Endothelial cell of umbilical vein (primary cell): Measurements from ENCODE around the gene GBP7. TPM values are rescaled to one million over a fixed set of nuclear protein-coding genes. Genes with fewer than 3 reads are reported as not detected.

Source experiments
- BruUV-seq: library from RNA; stranded (reverse); fragments of 400-500 nt; replicated peaks from 2 replicates; lab custom pipeline; 2021; lab: Mats Ljungman, UMichigan
- CTCF ChIA-PET: fragments of 300-600, 350-600 bp; sonication (Branson Sonifier 250); formaldehyde crosslinking; loops from one replicate; lab custom pipeline; 2021; ENCODE audit warnings: antibody characterized with exemption, inconsistent platforms; lab: Charles Lee
- POLR2A ChIA-PET: fragments of 300-600, 350-600 bp; sonication (Branson Sonifier 250); formaldehyde crosslinking; loops from one replicate; lab custom pipeline; 2021; ENCODE audit warnings: antibody characterized with exemption, inconsistent platforms; lab: Charles Lee
- DNase-seq: peaks from one replicate; pipeline ENCODE4 v3.0.0-alpha.2; 2011; ENCODE audit warnings: low read depth, low spot score
- FAIRE-seq: peaks from 2 replicates; lab custom pipeline; 2011; peaks lifted over from hg19 to GRCh38; lab: Jason Lieb, UNC
- H2AFZ ChIP-seq: 2 replicates; pipeline ENCODE4 v1.6.0; 2012; ENCODE audit warnings: low read depth, low read length, control low read depth, inconsistent platforms
- H3K27ac ChIP-seq: 2 replicates; pipeline ENCODE4 v1.5.1; 2011; ENCODE audit warnings: low read depth, mild to moderate bottlenecking, control low read depth, low read length, moderate library complexity; ENCODE audit not compliant: insufficient read depth
- H3K27me3 ChIP-seq, 2 experiments: 2 replicates each; pipeline versions ENCODE4 v1.6.0 to v1.6.1; 2011; ENCODE audit warnings: low read length in 2 of 2, mixed read lengths in 1 of 2; ENCODE audit not compliant: control insufficient read depth in 2 of 2, insufficient read depth in 2 of 2
- H3K36me3 ChIP-seq, 2 experiments: 2 replicates in 1 of 2; 3 replicates in 1 of 2; pipeline ENCODE4 v1.5.1; 2011; ENCODE audit warnings: low read length in 2 of 2, mild to moderate bottlenecking in 1 of 2, moderate library complexity in 1 of 2; ENCODE audit not compliant: control insufficient read depth in 2 of 2, insufficient read depth in 2 of 2; ENCODE audit errors: extremely low read depth in 1 of 2
- H3K4me1 ChIP-seq: 3 replicates; pipeline ENCODE4 v1.5.1; 2011; ENCODE audit warnings: mild to moderate bottlenecking, low read length; ENCODE audit not compliant: control insufficient read depth, insufficient read depth; ENCODE audit errors: extremely low read depth
- H3K4me2 ChIP-seq: 2 replicates; pipeline ENCODE4 v1.6.1; 2011; ENCODE audit warnings: low read length, control low read depth, mixed read lengths; ENCODE audit not compliant: insufficient read depth
- H3K4me3 ChIP-seq, 3 experiments: fragments of 200-600 bp in 1 of 3; sonication (generic), shearing (Covaris generic) in 1 of 3; replicated peaks in 1 of 3; 2 replicates each; pipeline ENCODE4 v1.5.1; 2011 to 2016; ENCODE audit warnings: control low read depth in 3 of 3, low read length in 3 of 3, mild to moderate bottlenecking in 2 of 3, inconsistent platforms in 1 of 3, low read depth in 1 of 3, moderate library complexity in 1 of 3; ENCODE audit not compliant: insufficient read depth in 1 of 3
- H3K79me2 ChIP-seq: 2 replicates; pipeline ENCODE4 v1.6.0; 2012; ENCODE audit warnings: low read length, inconsistent platforms; ENCODE audit not compliant: control insufficient read depth, insufficient read depth
- H3K9ac ChIP-seq: replicated peaks from 2 replicates; pipeline ENCODE3; 2011; ENCODE audit warnings: low read length, control low read depth; ENCODE audit not compliant: insufficient read depth; ENCODE audit errors: extremely low read depth
- H3K9me1 ChIP-seq: replicated peaks from 3 replicates; pipeline ENCODE4 v1.6.0; 2011; ENCODE audit warnings: mild to moderate bottlenecking, low read length; ENCODE audit not compliant: control insufficient read depth, insufficient read depth; ENCODE audit errors: extremely low read depth
- H3K9me3 ChIP-seq: replicated peaks from 2 replicates; pipeline ENCODE4 v1.5.1; 2012; ENCODE audit warnings: low read length, inconsistent platforms; ENCODE audit not compliant: control insufficient read depth, insufficient read depth
- H4K20me1 ChIP-seq: replicated peaks from 2 replicates; pipeline ENCODE3; 2011; ENCODE audit warnings: mild to moderate bottlenecking, low read length; ENCODE audit not compliant: control insufficient read depth, insufficient read depth; ENCODE audit errors: extremely low read depth
- CTCF ChIP-seq, 2 donors: IDR thresholded peaks; 1 replicate in 1 of 2; 2 replicates in 1 of 2; pipeline ENCODE4 v1.5.1; 2011; ENCODE audit warnings: low read length in 2 of 2, mild to moderate bottlenecking in 2 of 2, moderate library complexity in 2 of 2, control low read depth in 1 of 2, inconsistent platforms in 1 of 2, low read depth in 1 of 2; ENCODE audit not compliant: insufficient read depth in 1 of 2; ENCODE audit errors: extremely low read depth in 1 of 2
- EZH2 ChIP-seq: IDR thresholded peaks from 2 replicates; pipeline ENCODE4 v1.6.1; 2012; ENCODE audit warnings: borderline replicate concordance, low read depth, mild to moderate bottlenecking, moderate library complexity, low read length, inconsistent platforms; ENCODE audit not compliant: severe bottlenecking
- FOS ChIP-seq: IDR thresholded peaks from 2 replicates; pipeline ENCODE4 v1.6.1; 2011; ENCODE audit warnings: mild to moderate bottlenecking, low read length, moderate library complexity, borderline replicate concordance; ENCODE audit not compliant: insufficient read depth
- GATA2 ChIP-seq: IDR thresholded peaks from 2 replicates; pipeline ENCODE4 v1.7.0; 2011; ENCODE audit warnings: low read depth, mild to moderate bottlenecking, moderate library complexity, mixed read lengths, low read length; ENCODE audit not compliant: insufficient read length, insufficient read depth
- JUN ChIP-seq: IDR thresholded peaks from 2 replicates; pipeline ENCODE4 v1.6.1; 2011; ENCODE audit warnings: borderline replicate concordance, low read depth; ENCODE audit not compliant: insufficient read length, insufficient read depth
- MAX ChIP-seq: IDR thresholded peaks from 2 replicates; pipeline ENCODE4 v1.6.1; 2011; ENCODE audit not compliant: insufficient read depth, insufficient read length
- MYC ChIP-seq: IDR thresholded peaks from one replicate; pipeline ENCODE4 v1.6.1; 2011; ENCODE audit warnings: mild to moderate bottlenecking, low read depth, low read length
- POLR2A ChIP-seq: IDR thresholded peaks from 2 replicates; pipeline ENCODE4 v1.6.1; 2012; ENCODE audit warnings: low read depth, mild to moderate bottlenecking, control low read depth, low read length
- POLR2AphosphoS5 ChIP-seq: IDR thresholded peaks from 2 replicates; pipeline ENCODE4 v1.6.1; 2012; ENCODE audit warnings: low read depth, mild to moderate bottlenecking, control low read depth, low read length, moderate library complexity; ENCODE audit not compliant: insufficient read depth
- dilution Hi-C: fragments of 300-500 bp; cut with MboI; formaldehyde crosslinking; loops from one replicate; pipeline ENCODE4 v1.15.0; 2019; ENCODE audit warnings: low sequenced_read_pairs; ENCODE audit not compliant: extremely low pct_ligation_motif_present
- intact Hi-C: fragments of 100-400 bp; cut with micrococcal nuclease; formaldehyde crosslinking; loops from one replicate; pipeline ENCODE4 v1.10.0; 2022
- polyA plus RNA-seq, 4 experiments: library from polyadenylated mRNA; depleted of rRNA in 3 of 4; stranded (reverse) in 3 of 4; unstranded in 1 of 4; fragments of >200 nt; gene quantifications; 2 replicates each; pipeline versions ENCODE4 v1.2.1 to v1.2.3, GENCODE V29; 2011 to 2012; ENCODE audit warnings: missing spikeins in 1 of 4
- total RNA-seq: library from RNA; stranded (reverse); gene quantifications from 2 replicates; pipeline ENCODE4 v1.2.3, GENCODE V29; 2021

Gene GBP7
- total and polyA plus RNA-seq, 2 donors (not counting 3 experiments of a cell fraction or from before 2014, with no cell fraction given), result not detected

GRCh38 chr1:89169166-89169565 is 6.6 kb downstream of the GBP7 start:
- Histone ChIP-seq H3K9ac (no peak overlapping the region), H3K79me2 (no peaks in the 10 kb centered on the region), H3K4me1 (no peaks in the 10 kb centered on the region), H3K36me3 (no peaks in the 10 kb centered on the region), H3K9me3 (no peaks in the 10 kb centered on the region), H3K4me2 (no peak overlapping the region), H3K9me1 (no peaks in the 10 kb centered on the region), H3K27ac (no peak overlapping the region), H3K27me3 (no peaks in the 10 kb centered on the region), H4K20me1 (no peaks in the 10 kb centered on the region), H2AFZ (no peak overlapping the region), H3K4me3 (no peak overlapping the region)
- intact Hi-C loops (no loop called here), dilution Hi-C loops (no loop called here)
- CTCF ChIA-PET, result no interaction called here
- TF ChIP-seq MYC (no peak), EZH2 (no peak), MAX (no peak), POLR2A (no peak), FOS (no peak), CTCF (IDR thresholded peaks at IDR 0.05; ENCODE audit: extremely low read depth in 1 of 2, insufficient read depth in 1 of 2, low read depth in 1 of 2, low read length in 2 of 2) (no peak), GATA2 (no peak), JUN (no peak), POLR2AphosphoS5 (no peak)
- no TSS peak for BruUV-seq
- DNase-seq (no peak), FAIRE-seq (no peak)
- POLR2A ChIA-PET, result no interaction called here
